ENCODE data around the gene EEF1AKMT2. TPM values are rescaled to one million over a fixed set of nuclear protein-coding genes. Genes with fewer than 3 reads are reported as not detected.

The EEF1AKMT2 gene
- total and polyA plus RNA-seq, 9 of the 15 experiments (the other 6 are each of a cell fraction or from before 2014, with no cell fraction given), result 9.3 to 34.3 (median 23.7) TPM

GRCh38 chr10:124824507-124824906 is 32.8 kb upstream of the EEF1AKMT2 start (continued):
- TF ChIP-seq POLR3A (IDR thresholded peaks at IDR 0.05; ENCODE audit: borderline replicate concordance, extremely low read depth, insufficient read depth, insufficient read length) (no peak), ZNF263 (CRISPR knock-in tag; IDR thresholded peaks at IDR 0.05; ENCODE audit: borderline replicate concordance) (no peak), MIER1 (IDR thresholded peaks at IDR 0.05; ENCODE audit: low read depth) (no peak), XRCC3 (IDR thresholded peaks at IDR 0.05) (no peak), STAG1 (CRISPR knock-in tag; IDR thresholded peaks at IDR 0.05; ENCODE audit: borderline replicate concordance) (no peak), CREM (IDR thresholded peaks at IDR 0.05; ENCODE audit: low read depth) (no peak), ZNF407 (IDR thresholded peaks at IDR 0.05; ENCODE audit: low read depth) (no peak), SRSF3 (IDR thresholded peaks at IDR 0.05; ENCODE audit: insufficient read depth, low read length) (no peak), SLC30A9 (CRISPR knock-in tag; IDR thresholded peaks at IDR 0.05) (no peak), KLF6 (CRISPR knock-in tag; IDR thresholded peaks at IDR 0.05; ENCODE audit: borderline replicate concordance) (no peak), U2AF2 (optimal IDR thresholded peaks at IDR 0.05; ENCODE audit: low read depth, low read length) (no peak)
- TF ChIP-seq, protein P1, sequence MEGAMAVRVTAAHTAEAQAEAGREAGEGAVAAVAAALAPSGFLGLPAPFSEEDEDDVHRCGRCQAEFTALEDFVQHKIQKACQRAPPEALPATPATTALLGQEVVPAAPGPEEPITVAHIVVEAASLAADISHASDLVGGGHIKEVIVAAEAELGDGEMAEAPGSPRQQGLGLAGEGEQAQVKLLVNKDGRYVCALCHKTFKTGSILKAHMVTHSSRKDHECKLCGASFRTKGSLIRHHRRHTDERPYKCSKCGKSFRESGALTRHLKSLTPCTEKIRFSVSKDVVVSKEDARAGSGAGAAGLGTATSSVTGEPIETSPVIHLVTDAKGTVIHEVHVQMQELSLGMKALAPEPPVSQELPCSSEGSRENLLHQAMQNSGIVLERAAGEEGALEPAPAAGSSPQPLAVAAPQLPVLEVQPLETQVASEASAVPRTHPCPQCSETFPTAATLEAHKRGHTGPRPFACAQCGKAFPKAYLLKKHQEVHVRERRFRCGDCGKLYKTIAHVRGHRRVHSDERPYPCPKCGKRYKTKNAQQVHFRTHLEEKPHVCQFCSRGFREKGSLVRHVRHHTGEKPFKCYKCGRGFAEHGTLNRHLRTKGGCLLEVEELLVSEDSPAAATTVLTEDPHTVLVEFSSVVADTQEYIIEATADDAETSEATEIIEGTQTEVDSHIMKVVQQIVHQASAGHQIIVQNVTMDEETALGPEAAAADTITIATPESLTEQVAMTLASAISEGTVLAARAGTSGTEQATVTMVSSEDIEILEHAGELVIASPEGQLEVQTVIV (CRISPR knock-in tag; IDR thresholded peaks at IDR 0.05; ENCODE audit: borderline replicate concordance), result no peak
- TF ChIP-seq, protein P2, sequence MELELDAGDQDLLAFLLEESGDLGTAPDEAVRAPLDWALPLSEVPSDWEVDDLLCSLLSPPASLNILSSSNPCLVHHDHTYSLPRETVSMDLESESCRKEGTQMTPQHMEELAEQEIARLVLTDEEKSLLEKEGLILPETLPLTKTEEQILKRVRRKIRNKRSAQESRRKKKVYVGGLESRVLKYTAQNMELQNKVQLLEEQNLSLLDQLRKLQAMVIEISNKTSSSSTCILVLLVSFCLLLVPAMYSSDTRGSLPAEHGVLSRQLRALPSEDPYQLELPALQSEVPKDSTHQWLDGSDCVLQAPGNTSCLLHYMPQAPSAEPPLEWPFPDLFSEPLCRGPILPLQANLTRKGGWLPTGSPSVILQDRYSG (tag; conservative IDR thresholded peaks at IDR 0.05; ENCODE audit: low read depth), result no peak
